HG03342 (cell line): Measurements from ENCODE around the gene NKTR.

Source experiments
- ATAC-seq: cut with Tn5 transposase; IDR thresholded peaks from one replicate; pipeline ENCODE4 v1.9.1; 2021; ENCODE audit warnings: mild to moderate bottlenecking, moderate library complexity; ENCODE audit not compliant: unreplicated experiment

The NKTR gene

DNA sequence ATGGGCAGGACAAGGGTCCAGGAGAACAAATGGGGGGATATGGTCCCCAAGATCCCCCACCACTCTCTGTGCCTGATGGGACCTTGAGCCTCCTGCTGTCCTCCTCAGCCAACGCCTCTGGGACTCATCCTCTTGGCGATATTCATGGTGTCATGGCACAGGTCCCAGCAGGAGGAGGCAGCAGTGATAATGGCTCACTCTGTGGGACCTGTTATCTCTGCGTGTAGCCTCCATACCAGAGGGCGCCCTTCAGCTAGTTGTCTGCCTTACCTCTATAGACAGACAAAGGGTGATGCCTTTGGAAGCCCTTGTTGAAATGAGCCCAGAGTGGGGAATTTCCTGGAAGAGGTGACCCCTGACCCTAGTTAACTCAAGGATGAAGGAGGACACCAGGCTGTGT lies 60.4 kb downstream of the NKTR start:
- ATAC-seq, result no peak

- ATAC-seq, result no peak
Observed at GRCh38 chr3:42661593-42662022, 61.1 kb downstream of the NKTR start.

DNA sequence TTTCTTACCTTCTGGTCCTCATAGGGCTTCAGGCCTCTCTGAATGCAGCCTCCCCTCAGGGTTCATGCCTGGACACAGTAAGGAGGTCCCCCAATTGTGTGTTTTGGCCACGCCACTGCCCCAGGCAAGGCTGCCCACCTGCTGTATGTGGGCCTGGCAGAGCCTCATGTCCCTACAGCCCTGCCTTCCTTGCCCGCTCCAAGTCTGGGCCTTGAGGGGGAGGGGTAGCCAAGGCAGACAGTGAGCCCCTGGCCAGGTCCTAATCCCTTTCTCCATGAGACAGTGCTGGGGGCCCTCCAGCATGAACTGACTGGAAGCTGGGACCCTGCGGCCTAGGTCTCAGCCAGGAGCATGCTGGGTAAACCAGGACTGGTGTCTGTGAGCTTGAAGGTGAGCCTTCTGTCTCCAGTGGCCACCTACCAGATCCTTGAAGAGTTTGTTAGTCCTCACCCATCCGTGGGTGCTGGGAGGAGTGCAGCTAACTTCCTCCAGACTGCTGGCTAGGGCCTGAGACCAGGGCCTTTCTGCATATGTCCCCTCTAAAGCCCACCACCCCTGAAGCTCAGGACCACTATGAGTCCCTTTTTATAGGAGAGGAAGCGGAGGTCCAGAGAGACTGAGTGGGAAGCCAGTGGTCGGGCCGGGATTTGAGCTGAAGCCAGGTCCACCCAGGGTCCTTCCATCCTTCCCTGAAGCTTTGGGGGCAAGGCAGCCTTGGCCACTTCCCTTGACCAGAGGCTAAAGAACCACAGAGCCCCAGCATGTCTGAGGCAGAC lies 61.7 kb downstream of the NKTR start:
- ATAC-seq, result no peak

DNA sequence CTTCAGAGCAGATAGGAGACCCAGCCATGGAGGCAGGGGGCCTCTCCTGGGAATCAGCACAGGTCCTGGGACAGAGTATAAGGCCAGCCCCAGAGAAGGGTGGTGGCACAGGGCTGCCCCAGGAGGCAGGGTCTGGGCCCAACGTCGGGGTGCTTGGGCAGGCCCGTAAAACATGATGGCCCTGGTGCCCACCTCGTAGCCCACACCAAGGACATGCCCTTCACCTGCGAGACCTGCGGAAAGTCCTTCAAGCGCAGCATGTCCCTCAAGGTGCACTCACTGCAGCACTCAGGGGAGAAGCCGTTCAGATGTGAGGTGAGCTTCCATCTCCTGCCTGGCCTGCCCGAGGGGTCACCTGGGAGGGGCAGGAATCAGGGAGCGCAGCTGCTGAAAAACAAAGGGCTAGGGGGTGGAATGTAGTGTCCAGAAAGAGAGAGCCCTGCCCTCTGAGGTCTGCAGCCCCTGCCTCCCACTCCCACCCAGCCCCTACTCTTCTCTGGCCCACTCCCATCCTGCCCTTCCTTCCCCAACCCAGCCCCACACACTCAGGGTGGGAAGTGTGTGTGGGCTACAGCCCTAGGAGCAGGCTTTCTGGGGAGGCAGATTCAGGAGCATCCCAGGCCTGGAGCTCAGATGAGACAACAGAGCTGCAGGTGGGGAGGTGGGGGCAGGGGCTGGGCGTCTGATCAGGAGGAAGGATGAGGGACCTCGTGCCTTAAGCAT lies 62.5 kb downstream of the NKTR start:
- no peak for ATAC-seq

DNA sequence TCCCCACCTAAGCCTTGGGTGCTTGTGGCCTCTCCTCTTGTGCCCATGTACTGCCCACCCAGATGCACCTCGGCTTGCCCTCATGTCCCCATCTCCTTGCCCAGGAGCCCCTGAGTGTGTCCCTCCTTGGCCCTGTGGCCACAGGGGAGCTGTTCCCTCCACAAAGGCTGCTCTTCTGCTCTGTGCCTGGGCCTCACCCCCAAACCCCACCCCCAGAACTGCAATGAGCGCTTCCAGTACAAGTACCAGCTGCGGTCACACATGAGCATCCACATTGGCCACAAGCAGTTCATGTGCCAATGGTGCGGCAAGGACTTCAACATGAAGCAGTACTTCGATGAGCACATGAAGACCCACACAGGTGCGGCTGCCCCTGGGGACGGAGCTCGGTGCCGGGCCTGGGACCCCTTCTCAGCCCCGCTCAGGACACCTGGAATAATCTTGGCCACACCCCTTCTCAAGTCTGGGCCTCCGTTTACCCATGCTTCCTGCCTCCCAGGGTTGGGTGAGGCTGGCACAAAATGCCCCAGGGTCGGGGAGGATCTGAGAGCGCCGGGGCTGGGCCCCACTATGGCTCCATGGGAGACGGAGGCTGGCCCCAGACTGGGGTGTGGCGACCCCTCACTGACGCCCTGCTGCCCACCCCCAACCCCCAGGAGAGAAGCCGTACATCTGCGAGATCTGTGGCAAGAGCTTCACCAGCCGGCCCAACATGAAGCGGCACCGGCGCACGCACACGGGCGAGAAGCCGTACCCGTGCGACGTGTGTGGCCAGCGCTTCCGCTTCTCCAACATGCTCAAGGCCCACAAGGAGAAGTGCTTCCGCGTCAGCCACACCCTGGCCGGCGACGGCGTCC lies 63.3 kb downstream of the NKTR start:
- ATAC-seq, result no peak

- no peak for ATAC-seq
Observed at GRCh38 chr3:42664438-42664803, 63.9 kb downstream of the NKTR start.

DNA sequence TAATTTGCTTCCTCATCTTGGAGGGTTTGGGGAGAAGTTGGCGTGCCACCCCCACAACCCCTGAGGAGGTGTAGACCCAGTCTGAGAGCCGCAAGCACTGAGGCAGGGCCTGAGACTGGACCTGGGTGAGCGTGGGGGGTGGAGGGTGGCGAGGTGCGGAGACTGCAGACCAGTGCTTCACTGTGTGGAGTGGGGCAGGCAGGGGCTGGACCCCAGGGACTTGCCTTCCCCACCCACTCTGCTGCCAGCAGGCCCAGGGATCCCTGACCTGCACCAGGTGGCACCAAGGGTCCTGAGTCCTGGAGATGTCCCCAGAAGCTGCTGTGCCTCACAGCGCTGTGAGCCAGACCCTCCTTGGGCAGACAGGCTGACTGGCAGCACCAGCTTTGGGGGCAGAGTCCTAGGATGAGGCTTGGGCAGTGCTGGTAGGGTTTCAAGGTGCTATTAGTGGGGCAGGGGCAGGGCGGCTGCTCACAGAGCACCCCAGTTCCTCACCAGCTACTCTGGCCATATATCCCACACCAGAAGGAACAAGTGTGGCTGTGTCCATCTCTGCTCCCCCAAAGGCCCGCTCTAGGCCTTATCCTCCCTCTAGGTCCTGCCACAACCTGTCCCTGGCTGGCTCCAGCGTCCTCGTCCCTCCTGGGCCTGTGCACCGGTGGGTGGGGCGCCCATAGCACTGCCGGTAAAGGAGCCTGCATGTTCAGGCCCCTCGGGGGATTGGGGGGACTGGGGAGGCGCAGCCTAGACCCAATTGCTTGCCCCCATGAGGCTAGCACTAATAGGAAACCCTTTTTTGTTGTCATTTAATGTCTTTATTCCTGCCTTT lies 64.8 kb downstream of the NKTR start:
- no peak for ATAC-seq

GRCh38 chr3:42666022-42666421 lies 65.5 kb downstream of the NKTR start:
- ATAC-seq, result no peak

DNA sequence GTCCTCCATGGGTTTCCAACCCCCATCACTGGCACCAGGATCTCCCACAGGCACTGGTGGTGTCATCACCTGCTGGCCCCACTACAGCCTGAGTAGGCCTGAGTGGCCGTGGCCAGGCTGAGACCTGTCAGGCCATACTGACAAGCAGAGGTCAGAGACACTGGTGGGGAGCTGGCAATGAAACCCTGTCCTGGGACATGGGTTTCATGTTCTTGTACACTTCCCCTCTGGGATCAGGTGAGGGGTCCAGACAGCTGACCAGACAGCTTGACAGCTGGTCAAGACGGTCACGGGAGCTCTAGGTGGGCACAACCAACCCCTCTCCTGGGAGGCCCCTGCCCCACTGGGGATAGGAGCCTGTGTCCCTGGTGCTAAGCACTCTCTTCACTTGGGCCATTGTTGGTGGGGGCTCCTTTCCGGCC lies 66.1 kb downstream of the NKTR start:
- no peak for ATAC-seq

DNA sequence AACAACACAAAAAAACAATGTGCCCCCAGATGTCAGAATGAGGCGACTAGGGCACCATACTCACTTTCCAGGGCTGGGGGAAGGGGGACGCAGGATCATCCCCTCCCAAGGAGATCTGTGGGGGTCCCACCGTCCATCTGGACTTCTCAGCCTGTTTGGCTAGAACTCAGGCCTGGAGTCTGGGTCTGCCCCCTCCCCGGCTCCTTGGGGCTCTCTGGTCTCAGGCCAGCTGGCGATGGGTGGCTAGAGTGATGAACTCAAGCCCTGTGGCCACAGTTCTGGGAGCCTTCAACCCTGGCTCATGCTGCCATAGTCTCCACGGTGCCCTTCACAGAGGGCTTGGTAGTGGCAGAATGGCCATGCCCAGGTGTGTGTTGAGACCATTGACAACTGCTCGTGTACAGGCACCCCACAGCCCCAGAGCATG lies 66.6 kb downstream of the NKTR start:
- ATAC-seq, result no peak

- no peak for ATAC-seq
Observed at GRCh38 chr3:42667523-42668412, 67.3 kb downstream of the NKTR start.

GRCh38 chr3:42668413-42668760 lies 67.9 kb downstream of the NKTR start:
- no peak for ATAC-seq

DNA sequence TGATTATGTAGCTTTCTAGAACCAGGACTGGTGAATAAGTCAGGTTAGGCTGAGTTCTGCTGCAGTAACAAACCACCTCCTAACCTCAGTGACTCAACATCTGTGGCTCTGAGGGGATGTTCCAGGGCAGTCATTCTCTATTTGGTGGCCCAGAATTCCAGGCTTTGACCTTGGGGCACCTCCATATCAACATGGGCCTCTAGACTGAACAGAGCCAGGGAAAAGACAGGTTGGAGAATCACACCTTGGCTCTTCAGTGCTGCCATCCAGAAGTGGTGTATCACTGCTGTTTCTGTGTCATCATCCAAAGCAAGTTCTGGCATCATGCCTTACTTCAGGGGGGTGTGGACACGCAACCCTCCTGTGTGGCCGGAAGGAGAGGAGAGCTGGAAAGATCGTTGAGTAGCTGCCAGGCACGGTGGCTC lies 68.3 kb downstream of the NKTR start:
- no peak for ATAC-seq

- ATAC-seq, result no peak
Observed at GRCh38 chr3:42670051-42670576, 69.6 kb downstream of the NKTR start.

DNA sequence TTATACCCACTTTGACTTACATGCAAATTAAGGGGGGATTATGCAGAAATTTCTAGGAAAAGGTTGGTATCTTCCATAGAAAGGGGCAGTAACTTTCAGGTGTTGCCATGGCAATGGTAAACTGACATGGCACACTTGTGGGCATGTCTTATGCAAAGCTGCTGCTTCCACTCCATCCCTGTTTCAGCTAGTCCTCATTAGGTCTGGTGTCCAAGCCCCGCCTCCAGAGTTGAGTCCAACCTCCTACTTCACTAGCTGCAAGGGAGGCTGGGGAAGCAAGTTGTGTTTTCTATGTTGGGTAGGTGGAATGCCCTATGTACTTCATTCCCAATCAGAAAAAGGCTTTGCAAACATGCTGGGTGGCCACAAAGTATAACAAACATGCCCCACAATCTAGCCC lies 70.2 kb downstream of the NKTR start:
- ATAC-seq, result no peak

DNA sequence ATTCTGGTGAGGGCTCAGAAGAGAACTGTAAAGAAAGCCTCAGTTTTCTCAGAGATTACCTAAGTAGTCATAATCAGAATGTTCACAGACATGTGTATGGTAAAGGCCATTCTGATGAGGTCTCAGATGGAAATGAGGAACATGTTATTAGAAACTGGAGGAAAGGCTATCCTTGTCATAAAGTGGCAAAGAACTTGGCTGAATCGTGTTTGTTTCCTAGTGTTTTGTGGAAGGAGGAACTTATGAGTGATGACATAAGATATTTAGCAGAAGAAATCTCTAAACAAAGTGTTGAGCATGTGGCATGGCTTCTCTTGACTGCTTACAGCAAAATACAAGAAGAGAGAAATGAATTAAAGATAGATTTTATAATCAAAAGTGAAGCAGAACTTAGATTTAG lies 72.0 kb downstream of the NKTR start:
- ATAC-seq, result no peak

- ATAC-seq, result no peak
Observed at GRCh38 chr3:42673082-42673481, 72.6 kb downstream of the NKTR start.

GRCh38 chr3:42674146-42674545 lies 73.7 kb downstream of the NKTR start:
- no peak for ATAC-seq

DNA sequence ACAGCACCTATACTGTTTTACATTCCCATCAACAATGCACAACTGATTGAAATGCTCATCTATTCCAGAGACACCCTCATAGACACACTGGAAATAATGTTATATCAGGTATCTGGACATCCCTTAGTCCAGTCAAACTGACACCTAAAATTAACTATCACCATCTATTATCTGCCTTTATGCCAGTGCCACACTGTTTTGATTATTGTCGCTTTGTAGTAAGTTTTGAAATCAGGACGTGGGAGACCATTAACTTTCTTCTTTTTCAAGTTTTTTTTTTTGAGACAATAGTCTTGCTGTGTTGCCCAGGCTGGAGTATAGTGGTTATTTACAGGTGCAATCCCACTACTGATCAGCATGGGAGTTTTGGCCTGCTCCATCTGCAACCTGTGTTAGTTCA lies 75.4 kb downstream of the NKTR start:
- ATAC-seq, result no peak
